Neural progenitor cell (in vitro differentiated cells): ENCODE data around the gene GSTM5.

Experiments used
- EZH2 ChIP-seq: fragments of 200-600 bp; sonication (generic); IDR thresholded peaks from 2 replicates; pipeline ENCODE4 v1.6.1; 2017; ENCODE audit warnings: antibody characterized with exemption, mild to moderate bottlenecking, moderate library complexity
- EZH2phosphoT487 ChIP-seq: fragments of 200-600 bp; sonication (generic); IDR thresholded peaks from 2 replicates; pipeline ENCODE4 v1.6.1; 2017; ENCODE audit warnings: antibody characterized with exemption
- TF ChIP-seq, protein P1 (sequence below): fragments of 200-600 bp; sonication (generic); IDR thresholded peaks from 2 replicates; pipeline ENCODE4 v1.5.1; 2017; ENCODE audit warnings: antibody characterized with exemption, mild to moderate bottlenecking

DNA sequence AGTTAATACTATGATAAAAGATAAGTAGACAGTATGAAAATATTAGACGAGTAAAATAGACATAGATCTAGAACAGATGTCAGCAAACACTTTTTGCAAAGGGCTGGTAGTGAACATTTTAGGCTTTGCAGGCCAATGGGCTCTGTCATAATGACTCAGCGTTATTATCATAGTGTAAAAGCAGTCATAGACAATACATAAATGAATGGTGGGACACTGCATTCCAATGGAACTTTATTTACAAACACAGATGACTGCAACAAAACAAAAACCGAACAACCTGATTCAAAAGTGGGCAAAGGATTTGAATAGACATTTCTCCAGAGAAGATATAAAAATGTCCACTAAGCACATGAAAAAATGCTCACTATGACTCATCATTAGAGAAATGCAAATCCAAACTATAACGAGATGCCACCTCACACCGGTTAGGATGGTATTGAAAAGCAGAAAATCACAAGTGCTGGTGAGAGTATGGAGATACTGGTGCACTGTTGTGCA is 7.3 kb downstream of the GSTM5 start:
- TF ChIP-seq, protein P1, sequence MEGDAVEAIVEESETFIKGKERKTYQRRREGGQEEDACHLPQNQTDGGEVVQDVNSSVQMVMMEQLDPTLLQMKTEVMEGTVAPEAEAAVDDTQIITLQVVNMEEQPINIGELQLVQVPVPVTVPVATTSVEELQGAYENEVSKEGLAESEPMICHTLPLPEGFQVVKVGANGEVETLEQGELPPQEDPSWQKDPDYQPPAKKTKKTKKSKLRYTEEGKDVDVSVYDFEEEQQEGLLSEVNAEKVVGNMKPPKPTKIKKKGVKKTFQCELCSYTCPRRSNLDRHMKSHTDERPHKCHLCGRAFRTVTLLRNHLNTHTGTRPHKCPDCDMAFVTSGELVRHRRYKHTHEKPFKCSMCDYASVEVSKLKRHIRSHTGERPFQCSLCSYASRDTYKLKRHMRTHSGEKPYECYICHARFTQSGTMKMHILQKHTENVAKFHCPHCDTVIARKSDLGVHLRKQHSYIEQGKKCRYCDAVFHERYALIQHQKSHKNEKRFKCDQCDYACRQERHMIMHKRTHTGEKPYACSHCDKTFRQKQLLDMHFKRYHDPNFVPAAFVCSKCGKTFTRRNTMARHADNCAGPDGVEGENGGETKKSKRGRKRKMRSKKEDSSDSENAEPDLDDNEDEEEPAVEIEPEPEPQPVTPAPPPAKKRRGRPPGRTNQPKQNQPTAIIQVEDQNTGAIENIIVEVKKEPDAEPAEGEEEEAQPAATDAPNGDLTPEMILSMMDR = no peak
- TF ChIP-seq EZH2phosphoT487 (no peak), EZH2 (no peak)
